Smooth muscle cell of the umbilical artery (primary cell): Measurements from ENCODE around the gene LIN28B. TPM values are rescaled to one million over a fixed set of nuclear protein-coding genes. Genes with fewer than 3 reads are reported as not detected.

Experiments used
- total RNA-seq: library from RNA; depleted of rRNA; stranded (reverse); fragments of >200 nt; gene quantifications from 2 replicates; pipeline ENCODE4 v1.2.3, GENCODE V29; 2014

The LIN28B gene
- 0.05 TPM in 1 of 2 replicates, not detected in the other for total RNA-seq

DNA sequence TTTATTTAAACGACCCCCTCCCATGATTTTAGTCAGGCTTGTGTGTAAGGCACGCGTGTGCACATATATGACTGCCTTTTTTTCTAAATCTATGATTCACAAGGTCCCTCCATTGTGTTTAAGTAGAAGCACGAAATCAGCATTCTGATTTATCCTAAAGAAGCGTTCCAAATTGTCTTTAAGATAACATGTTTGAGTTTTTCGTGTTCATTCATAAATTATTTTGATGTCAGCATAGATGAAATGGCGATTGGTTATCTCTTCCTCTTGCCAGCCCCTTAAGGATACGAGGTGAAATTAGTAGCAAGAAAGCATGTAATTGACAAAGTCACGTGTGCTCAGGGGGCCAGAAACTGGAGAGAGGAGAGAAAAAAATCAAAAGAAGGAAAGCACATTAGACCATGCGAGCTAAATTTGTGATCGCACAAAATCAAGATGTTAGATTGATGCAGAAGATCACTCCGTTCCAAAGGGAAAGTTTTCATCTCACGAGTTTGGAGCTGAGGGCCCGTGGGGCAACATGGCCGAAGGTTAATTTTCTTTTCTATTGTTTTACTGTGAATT lies at the start of gene LIN28B:
Gene LIN28B (plus strand): TSS at position 377 of the 564 bp plus-strand sequence. CDS start 144 bp downstream, at position 521.

Other genes with a start within 250 kb of the LIN28B start
- gene HACE1, start 97.2 kb upstream of the LIN28B start, total RNA-seq, result 20.3 and 22.3 TPM in 2 replicates
- 13.7 and 17.0 TPM in 2 replicates for gene POPDC3, start 222.9 kb downstream of the LIN28B start, total RNA-seq